HG03025 (cell line): Measurements from ENCODE around the gene NPPA.
"Not testable (repeated sequence)": the region's sequence is repeated elsewhere in the genome, so short reads cannot be mapped to it uniquely, and the experiment has no call there.

Experiments
- ATAC-seq: cut with Tn5 transposase; IDR thresholded peaks from one replicate; pipeline ENCODE4 v1.9.1; 2021; ENCODE audit warnings: mild to moderate bottlenecking, moderate library complexity; ENCODE audit not compliant: unreplicated experiment, low FRiP score

NPPA gene

DNA sequence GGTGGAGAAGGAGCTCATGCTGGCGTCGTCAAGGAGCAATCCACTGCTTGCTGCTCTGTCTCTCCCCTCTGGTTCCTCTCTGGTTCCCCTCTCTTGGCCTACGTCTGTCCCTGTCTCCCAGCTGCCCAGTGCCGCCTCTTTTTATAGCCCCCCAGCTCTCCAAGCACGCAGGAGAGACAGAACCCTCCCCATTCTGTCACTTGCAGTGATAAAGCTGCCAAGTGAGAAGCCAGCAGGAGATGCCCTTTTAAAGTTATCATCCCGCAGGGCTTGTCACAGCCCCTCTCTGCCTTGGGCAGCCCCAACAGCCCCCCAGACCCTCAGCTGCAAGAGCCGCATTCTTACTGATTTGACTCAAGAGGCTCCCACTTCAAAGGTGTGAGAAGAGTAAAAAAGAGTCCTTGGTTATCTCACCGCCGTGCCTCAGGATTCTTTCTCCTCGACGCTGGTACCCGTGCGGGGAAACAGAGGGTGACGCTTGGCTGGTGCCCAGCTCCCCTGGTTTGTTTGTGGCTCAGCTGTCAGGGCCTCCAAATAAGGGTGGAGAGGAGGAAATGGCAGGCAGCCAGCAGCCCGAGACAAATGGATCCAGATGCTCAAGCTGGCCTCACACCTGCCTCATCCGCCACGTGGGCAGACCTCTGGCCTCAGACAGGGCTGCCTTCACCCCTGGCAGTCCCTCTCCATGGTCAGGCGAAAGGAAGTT lies at the start of gene NPPA:
Gene NPPA (minus strand): TSS at position 117 of the 706 bp plus-strand sequence. CDS start 99 bp downstream, at position 18.
- no peak for ATAC-seq

DNA sequence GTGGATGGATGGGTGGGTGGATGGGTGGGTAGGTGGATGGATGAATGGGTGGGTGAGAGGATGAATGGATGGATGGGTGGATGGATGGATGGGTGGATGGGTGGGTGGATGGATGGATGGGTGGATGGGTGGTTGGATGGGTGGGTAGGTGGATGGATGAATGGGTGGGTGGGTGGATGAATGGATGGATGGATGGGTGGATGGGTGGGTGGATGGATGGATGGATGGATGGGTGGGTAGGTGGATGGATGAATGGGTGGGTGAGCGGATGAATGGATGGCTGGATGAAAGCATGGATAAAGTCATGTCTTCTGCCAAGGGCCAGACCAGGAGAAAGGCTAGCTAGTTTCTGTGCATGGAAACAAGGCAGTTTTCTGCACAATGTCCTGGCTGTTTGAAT lies 46.9 kb upstream of the NPPA start:
- ATAC-seq, result not testable (repeated sequence)

DNA sequence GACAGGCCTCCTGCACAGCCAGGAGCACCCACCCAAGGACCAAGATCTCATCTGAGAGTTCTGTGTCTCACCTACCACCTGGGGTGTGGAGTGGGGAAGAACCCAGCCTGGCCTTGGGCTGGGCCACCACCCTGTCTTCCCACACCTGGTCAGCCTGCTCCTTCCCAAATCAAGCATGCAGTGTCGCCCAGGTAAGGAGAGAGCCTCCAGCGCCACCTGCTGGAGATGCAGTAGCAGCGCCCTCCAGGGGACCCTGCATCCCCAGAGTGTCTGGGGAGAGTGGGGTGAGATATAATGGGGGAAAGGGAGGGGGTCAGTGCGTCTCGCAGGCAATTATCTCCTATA lies 46.3 kb upstream of the NPPA start:
- ATAC-seq, result no peak

DNA sequence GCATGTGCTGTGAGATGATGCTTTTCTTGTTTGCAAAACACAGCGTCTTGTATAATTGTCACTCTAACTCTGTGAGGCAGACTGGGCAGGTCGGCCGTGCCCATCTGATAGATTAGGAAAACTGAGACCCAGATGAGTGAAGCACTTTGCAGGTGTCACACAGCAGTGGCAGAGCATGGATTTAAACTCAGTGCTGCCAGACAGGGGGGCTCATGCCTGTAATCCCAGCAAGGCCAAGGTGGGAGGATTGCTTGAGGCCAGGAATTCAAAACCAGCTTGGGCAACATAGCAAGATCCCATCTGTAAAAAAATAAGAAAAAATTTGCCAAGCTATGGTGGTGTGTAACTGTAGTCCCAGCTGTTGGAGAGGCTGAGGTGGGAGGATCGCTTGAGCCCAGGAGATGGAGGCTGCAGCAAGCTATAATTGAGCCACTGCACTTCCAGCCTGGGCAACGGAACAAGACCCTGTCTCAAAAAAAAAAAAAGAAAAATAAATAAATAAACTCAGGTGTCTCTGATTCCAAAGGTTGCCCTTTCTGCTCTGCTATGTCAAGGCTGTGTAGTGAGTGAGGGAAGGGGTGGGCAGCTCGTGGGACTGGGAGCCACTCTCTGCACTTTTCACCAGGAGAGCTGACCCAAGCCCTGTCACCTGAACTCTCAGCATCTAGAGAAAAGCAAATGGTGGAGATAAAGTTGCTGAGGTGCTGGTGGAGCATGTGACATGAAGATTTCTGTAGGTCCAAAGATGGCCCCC lies 44.0 kb upstream of the NPPA start:
- ATAC-seq, result no peak

DNA sequence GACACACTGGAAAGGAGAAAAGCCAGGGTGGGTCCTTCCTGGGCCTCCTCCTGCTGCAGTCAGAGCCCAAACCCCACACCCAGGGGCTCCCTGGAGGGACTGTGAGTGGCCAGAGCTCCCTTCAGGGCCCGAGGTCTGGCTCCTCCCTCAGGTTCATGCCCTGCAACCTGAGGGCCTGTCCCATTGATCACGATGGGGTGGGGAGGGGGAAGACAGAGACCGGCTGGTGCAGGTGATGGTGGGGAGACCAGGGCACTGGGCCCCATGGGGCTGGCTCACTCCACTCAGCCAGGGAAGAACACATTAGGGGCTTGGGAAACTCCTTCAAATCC lies 41.3 kb upstream of the NPPA start:
- no peak for ATAC-seq

DNA sequence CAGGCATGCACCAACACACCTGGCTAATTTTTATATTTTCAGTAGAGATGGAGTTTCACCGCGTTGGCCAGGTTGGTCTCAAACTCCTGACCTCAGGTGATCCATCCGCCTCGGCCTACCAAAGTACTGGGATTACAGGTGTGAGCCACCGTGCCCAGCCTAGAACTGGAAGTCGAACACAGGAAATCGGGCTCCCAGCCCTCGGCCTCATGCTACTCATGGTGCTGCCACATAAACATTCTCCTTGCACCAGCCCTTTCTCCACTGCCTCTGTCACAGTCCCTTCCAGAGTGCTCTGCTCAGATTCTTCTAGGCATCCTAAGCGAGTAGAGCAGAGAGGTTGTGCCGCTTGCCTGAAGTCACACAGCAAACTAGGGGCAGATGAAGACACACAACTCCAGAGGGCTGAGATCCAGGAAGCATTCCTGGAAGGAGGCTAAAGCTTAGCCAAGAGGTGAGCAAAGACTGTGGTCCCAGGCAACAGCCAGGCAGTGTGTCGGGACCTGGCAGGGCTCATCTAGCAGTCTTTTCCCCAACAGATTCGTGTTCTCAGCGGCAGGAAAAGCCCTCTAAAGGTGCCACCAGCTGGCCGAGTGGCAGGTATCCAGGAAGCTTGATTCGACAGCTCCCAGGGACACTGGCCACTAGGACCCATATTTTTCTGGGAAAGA lies 40.8 kb upstream of the NPPA start:
- no peak for ATAC-seq

DNA sequence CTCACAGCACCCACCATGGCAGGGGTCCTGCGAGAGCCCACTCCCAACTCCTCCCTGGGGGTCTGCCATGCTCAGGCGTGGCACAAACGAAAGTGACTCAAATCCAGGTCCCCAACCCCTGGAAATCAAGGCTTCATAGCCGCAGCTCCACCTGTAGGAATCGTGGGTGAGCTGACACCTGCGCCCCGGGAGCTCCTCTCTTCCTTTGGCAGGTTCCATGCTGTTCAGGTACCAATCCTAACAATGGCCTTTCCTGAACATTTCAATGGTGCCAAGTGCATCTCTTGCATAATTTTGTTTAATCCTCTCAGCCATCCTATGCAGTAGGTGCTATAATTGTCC lies 40.1 kb upstream of the NPPA start:
- no peak for ATAC-seq

DNA sequence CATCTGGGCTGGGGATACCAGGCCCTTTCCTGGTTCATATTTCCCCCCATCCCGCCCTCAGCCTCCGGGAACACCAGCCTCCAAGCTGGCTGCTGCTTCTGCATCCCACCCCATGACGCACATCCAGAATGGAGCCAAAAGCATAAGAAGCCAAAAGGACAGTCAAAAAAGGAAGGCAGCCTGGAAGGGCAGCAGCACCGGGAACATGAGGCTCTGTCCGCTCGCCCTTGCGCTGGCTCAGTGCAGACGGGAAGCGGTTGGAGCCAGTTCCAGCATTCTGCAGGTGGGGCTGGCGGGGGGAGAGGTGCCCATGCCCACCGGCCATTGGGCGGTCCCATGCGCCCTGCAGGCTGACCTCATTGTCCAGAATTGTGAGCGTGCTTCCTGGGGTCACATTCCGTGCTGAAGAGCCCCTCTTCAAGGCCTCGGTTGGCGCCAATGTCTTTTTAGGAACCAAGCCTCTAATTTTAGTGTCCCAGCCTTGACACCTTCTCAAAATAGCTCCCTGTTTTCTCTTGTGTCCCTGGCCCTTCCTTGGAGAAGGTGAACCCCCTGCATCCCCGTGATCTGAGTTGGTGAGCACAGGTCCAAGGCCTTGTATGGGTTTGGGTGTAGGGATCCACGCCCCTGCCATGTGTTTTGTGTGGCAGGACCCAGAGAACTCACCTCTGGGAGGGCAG lies 39.5 kb upstream of the NPPA start:
- ATAC-seq, result no peak

DNA sequence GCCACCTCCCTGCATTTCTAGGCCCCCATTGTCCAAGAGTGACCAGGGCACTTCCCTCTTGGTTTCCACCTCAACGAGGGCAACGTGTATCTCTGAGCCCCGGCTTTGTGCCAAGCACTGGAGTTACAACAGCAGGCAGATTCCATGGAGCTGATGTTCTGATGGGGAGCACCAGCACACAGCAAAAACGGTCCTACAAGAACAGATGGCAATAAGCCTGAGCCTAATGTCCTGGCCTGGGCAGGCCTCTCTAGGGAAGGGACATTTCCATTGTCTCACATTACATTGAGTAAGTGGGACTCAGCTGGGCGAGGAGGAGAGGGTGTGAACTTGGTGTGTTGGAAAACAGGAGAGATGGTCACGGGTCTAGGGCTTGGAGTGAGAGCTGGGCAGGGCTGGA lies 38.3 kb upstream of the NPPA start:
- ATAC-seq, result no peak

DNA sequence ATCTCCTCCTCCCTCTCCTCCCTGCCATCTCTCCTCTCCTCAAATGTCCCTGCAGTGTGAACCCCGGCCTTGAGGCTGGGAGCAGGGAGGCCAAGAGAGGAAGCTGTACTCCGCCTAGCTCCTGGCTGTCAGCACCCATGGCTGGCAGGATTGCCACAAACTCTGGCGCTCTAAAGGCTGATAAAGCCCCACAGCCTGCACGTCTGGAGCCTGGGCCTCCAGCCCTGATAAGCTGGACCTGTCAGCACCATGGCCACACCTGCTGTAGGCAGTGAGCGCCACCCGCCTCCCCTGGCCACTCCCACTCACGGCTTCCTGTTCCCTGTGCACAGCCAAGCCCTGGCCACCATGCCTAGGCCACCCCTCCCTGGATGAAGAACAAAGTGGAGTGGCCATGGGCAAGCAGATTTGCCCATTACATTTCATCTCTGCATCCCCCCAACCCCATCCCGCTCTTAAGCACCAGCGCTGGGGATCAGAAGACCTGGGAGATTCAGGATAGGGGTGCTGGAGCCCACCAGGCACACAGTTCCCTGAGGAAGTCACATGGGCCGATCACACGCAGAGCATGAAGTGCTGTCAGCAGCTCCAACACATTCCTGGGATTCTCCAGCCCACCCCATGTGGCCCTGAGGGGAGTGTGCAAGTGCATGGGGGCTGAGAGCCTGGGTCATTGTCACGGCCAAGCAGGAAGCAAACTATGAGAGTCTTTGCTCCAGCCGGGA lies 35.4 kb upstream of the NPPA start:
- ATAC-seq, result no peak

DNA sequence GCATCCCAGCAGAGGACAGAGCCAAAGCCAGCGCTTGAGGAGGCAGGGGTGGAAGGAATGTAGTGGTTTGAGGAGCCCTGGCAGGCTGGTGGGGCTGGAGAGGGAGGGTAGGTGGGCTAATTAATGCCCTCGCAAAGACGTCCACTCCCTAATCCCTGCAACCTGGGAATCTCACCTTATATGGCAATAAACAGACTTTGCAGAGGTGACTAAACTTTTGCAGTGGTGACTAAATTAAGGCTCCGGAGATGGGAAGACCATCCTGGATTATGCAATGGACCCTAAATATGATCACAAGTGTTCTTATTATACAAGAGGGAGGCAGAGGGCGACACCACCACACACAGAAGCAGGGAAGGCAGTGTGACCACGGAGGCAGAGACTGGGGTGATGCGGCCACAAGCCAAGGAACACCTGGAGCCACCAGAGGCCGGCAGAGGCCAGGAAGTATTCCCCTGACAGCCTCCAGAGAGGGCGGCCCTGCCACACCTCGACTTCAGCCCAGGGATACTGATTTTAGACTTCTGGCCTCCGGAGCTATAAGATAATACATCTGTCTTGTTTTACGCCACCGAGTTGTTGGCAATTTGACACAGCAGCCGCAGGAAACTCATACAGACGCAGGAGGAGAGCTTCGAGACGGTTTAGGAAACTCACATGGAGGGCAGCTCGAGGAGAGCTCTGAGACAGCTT lies 34.3 kb upstream of the NPPA start:
- ATAC-seq, result no peak

DNA sequence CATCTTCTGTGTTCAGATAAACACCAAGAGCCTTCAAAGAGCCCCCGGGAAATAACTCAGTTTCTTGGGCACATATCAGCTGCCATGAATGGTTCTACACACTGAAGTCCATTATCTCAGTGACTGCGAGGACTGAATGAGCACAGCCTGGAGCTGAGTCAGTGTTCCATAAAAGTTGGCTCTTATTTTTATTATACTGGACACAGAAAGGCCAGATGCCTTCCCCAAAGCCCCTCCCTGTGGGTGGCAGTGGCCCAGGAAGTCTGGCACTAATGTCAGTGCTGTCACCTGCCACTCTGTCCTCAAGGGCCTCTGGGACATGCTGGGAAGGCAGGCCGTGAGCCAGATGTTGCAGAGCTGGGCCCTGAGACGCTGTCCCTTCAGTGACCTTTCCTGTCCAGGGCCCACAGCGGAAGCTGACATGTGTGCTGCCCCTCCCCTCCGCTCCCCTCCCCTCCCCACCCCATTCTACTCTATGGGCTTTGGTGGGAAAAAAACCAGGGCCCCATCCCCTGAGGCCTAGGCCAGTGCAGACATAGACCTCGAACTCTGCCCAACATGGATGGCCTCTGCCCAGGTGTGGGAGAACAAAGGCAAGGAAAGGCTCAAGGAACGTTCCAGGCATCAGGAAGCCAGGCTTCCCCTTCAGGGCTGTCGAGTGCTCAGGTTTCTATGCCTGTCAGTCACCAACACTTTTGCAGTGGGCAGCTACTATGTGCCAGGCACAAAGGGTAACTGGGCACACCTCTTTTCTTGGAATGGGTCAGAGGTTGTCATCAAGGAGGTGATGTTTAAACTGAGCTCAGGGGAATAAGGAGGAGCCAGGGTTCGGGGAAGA lies 33.5 kb upstream of the NPPA start:
- ATAC-seq, result no peak

DNA sequence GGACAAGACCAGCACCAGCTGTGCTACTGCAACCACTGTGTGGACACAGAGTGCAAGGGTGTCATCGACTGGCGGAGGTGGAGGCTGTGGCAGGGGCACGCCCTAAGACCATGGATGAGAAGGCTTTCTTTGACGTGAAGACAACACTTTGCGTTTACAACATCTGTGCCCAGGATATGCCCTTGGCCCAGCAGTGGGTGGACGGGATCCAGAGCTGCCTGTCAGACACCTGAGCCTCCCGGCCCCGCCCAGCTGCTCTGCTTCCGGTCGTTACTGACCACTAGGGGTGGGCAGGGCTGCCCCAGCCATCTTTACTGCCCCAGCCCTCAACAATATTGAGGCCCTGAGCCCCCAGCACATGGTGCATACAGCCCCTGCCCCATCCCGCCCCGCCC lies 32.6 kb upstream of the NPPA start:
- no peak for ATAC-seq

DNA sequence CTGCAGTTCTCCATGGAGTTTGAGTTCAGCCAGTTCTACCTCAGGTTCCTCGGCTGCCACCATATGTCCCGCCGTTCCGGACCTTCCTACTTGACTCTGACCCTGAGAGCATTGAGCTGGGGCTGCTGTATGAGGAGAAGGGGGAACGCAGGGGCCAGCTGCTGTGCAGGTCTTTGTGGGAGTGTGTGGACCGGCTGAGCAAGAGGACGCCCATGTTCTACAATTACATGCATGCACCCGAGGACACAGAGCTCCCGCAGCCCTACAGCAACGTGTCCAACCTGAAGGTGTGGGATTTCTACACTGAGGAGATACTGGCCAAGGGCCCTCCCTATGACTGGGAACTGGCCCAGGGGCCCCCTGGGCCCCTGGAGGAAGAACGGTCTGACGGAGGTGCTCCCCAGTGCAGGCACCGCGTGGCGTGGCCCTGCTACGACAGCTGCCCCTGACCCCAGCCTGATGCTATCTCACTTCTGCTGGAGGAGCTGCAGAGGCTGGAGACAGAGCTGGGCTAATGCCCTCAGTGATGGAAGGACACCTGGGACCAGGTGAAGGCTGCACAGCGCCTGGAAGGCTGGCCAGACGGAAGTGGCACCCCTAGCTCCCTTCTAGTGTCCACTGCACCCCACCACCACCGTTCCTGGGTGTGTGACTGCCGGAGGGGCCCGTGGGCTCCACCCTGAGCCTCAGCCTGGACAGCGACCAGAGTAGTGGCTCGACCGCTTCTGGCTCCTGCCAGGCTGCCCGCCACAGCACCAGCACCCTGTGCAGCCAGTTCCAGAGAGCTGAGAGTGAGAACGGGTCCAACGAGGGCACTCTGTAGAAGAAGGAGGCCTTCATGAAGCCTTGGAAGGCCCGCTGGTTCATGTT lies 32.0 kb upstream of the NPPA start:
- no peak for ATAC-seq

DNA sequence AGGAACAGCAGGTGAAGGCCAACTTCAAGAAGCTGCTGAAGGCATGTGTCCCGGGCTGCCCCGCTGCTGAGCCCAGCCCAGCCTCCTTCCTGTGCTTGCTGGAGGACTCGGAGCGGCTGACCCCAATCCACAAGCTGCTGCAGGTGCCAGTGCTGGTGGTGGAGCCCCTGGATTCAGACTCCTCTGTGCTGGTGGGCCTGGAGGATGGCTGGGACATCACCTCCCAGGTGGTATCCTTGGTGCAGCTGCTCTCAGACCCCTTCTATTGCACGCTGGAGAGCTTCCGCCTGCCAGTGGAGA lies 31.3 kb upstream of the NPPA start:
- ATAC-seq, result no peak

DNA sequence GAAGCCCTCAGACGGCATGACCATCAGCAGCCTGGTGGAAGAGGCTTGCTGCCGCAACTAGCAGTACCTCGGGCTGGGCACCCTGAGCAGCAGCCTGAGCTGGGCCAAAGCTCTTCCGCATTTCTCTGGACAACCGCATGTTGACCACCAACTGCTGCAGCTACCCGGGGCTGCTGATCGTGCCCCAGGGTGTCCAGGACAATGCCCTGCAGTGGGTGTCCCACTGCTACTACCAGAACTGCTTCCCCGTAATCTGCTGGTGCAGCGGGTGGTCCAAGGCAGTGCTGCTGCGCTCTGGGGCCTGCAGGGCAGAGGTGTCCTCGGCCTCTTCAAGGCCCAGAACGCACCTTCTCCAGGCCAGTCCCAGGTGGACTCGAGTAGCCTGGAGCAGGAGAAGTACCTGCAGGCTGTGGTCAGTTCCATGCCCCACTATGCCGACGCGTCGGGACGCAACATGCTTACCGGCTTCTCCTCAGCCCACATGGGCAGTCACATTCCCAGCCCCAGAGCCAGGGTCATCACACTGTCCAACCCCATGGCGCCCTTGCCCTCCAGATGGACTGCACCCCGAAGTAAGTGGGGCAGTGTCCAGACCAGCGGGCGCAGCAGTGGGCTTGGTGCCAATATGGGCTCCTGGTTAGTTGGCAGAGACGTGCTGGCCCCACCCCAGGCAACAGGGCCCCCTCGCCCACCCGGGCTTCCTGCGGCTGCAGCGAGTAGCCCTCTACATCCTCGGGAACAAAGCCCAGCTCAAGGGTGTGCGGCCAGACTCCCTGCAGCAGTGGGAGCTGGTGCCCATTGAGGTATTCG lies 30.7 kb upstream of the NPPA start:
- no peak for ATAC-seq

DNA sequence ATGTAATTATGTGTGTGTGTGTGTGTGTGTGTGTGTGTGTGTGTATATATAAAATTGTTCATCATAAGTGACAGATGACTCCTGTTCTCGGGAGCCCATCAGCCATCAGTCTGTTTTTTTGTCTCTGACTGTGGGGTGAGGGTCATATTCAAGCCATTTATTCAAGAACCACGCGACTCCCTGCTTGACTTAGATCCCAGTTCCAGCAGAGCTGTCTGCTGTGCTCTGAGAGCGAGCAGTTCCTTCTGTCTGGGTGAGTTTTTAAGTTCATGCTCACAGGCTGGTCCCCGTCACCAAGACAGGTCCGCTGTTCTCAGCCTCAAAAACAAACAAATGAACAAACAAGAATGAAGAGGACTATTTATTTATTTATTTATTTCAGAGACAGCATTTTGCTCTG lies 29.5 kb upstream of the NPPA start:
- no peak for ATAC-seq

DNA sequence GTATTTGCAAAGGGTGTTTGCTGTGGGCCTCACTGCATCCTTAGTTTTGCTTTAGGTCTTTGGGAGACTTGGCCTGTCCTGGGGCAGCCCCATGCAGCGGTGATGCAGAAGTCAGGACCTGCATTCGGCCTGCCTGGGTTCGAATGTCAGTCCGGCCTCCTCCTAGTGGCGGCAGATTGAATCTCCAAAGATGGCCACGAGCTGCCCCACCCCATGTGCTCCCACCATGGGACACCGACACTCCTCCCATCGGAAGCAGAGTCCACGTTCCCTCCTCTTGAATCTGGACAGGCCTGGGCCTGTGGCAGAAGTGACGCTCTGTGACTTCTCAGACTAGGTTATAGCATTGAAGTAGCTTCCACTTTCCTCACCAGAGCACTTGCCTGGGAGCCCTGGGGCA lies 27.5 kb upstream of the NPPA start:
- ATAC-seq, result no peak
